GM18858 (cell line): ENCODE measurements around the gene NCOA1.

Source experiments
- ATAC-seq: cut with Tn5 transposase; IDR thresholded peaks from one replicate; pipeline ENCODE4 v1.9.1; 2021; ENCODE audit not compliant: unreplicated experiment

The NCOA1 gene

GRCh38 chr2:24731040-24731439 is 240.0 kb downstream of the NCOA1 start:
- no peak for ATAC-seq

GRCh38 chr2:24731923-24732322 is 240.9 kb downstream of the NCOA1 start:
- no peak for ATAC-seq

- no peak for ATAC-seq
Measured at GRCh38 chr2:24734741-24735140, 243.7 kb downstream of the NCOA1 start.

GRCh38 chr2:24739354-24740025 is 248.4 kb downstream of the NCOA1 start:
- no peak for ATAC-seq

- no peak for ATAC-seq
Measured at GRCh38 chr2:24740142-24740541, 249.1 kb downstream of the NCOA1 start.

- no peak for ATAC-seq
Measured at GRCh38 chr2:24742730-24743129, 251.7 kb downstream of the NCOA1 start.

- no peak for ATAC-seq
Measured at GRCh38 chr2:24743924-24744323, 252.9 kb downstream of the NCOA1 start.

- no peak for ATAC-seq
Measured at GRCh38 chr2:24744356-24744755, 253.3 kb downstream of the NCOA1 start.

GRCh38 chr2:24745825-24746224 is 254.8 kb downstream of the NCOA1 start:
- no peak for ATAC-seq

- no peak for ATAC-seq
Measured at GRCh38 chr2:24747299-24747698, 256.2 kb downstream of the NCOA1 start.

GRCh38 chr2:24749069-24749691 is 258.1 kb downstream of the NCOA1 start:
- no peak for ATAC-seq

- ATAC-seq: no peak
Measured at GRCh38 chr2:24754985-24755705, 264.1 kb downstream of the NCOA1 start.

- no peak for ATAC-seq
Measured at GRCh38 chr2:24756789-24757188, 265.7 kb downstream of the NCOA1 start.

GRCh38 chr2:24761866-24762265 is 270.8 kb downstream of the NCOA1 start:
- ATAC-seq: no peak

- no peak for ATAC-seq
Measured at GRCh38 chr2:24762518-24762917, 271.5 kb downstream of the NCOA1 start.

GRCh38 chr2:24763843-24764242 is 272.8 kb downstream of the NCOA1 start:
- ATAC-seq: no peak

GRCh38 chr2:24766609-24767008 is 275.6 kb downstream of the NCOA1 start:
- no peak for ATAC-seq

GRCh38 chr2:24768013-24768412 is 277.0 kb downstream of the NCOA1 start:
- no peak for ATAC-seq

- ATAC-seq: no peak
Measured at GRCh38 chr2:24768601-24769000, 277.5 kb downstream of the NCOA1 start.

GRCh38 chr2:24771061-24771460 is 280.0 kb downstream of the NCOA1 start:
- no peak for ATAC-seq

- no peak for ATAC-seq
Measured at GRCh38 chr2:24771764-24772586, 280.9 kb downstream of the NCOA1 start.
